Liver (tissue), 3 donors: ENCODE data around the gene PER1.

ENCODE experiments used
- CTCF ChIP-seq: fragments of 150-350 bp; IDR thresholded peaks from 2 replicates; pipeline ENCODE4 v1.5.1; 2017; ENCODE audit warnings: improper control_type of control experiment, low read depth, low read length; ENCODE audit not compliant: missing input control
- GABPA ChIP-seq, 2 donors: IDR thresholded peaks in 1 of 2; conservative IDR thresholded peaks in 1 of 2; 2 replicates each; pipeline ENCODE4 v1.6.1; 2016; ENCODE audit warnings: antibody characterized with exemption in 2 of 2, mild to moderate bottlenecking in 1 of 2, moderate library complexity in 1 of 2
- MAX ChIP-seq: IDR thresholded peaks from 2 replicates; pipeline ENCODE4 v1.6.1; 2016; ENCODE audit warnings: antibody characterized with exemption
- SP1 ChIP-seq: IDR thresholded peaks from 2 replicates; pipeline ENCODE4 v1.6.1; 2018; ENCODE audit warnings: antibody characterized with exemption, mild to moderate bottlenecking
- TAF1 ChIP-seq: conservative IDR thresholded peaks from 2 replicates; pipeline ENCODE4 v1.6.1; 2016; ENCODE audit warnings: antibody characterized with exemption, mild to moderate bottlenecking
- donor health status: healthy.
- donor health status: healthy.

GRCh38 chr17:8121681-8122421, 30.4 kb downstream of the PER1 start:
- peak; percentile 23 for TF ChIP-seq CTCF
- no peak for TF ChIP-seq SP1
- TF ChIP-seq MAX: no peak
- TF ChIP-seq TAF1: no peak
- no peak for TF ChIP-seq GABPA (IDR thresholded peaks at IDR 0.05 in 1 of 2, conservative IDR thresholded peaks at IDR 0.05 in 1 of 2)
